ENCODE measurements around the gene TM7SF2.

GRCh38 chr11:65110354-65110861 lies 1.3 kb upstream of the TM7SF2 start:
- TF ChIP-seq NFYB (CRISPR knock-in tag; IDR thresholded peaks at IDR 0.05) (no peak), CHD2 (IDR thresholded peaks at IDR 0.05; ENCODE audit: low read depth, low read length) (no peak), HBP1 (CRISPR knock-in tag; IDR thresholded peaks at IDR 0.05; ENCODE audit: low read depth) (no peak), ZNF644 (CRISPR knock-in tag; IDR thresholded peaks at IDR 0.05; ENCODE audit: low read depth) (no peak), SIN3A (IDR thresholded peaks at IDR 0.05; ENCODE audit: borderline replicate concordance, low read depth, low read length) (peak; percentile 49; the same call in 1 of the 2 replicates), PCBP2 (optimal IDR thresholded peaks at IDR 0.05; ENCODE audit: low read depth, low read length, poor library complexity, severe bottlenecking) (no peak), SP1 (IDR thresholded peaks at IDR 0.05) (no peak), SP1 (CRISPR knock-in tag; IDR thresholded peaks at IDR 0.05) (no peak), ZBTB37 (CRISPR knock-in tag; IDR thresholded peaks at IDR 0.05) (no peak), MYC (CRISPR knock-in tag; IDR thresholded peaks at IDR 0.05; ENCODE audit: borderline replicate concordance) (no peak), RBAK (CRISPR knock-in tag; IDR thresholded peaks at IDR 0.05) (no peak)

All from HepG2 (cell line).